ENCODE results near the gene ZBTB47.

DNA sequence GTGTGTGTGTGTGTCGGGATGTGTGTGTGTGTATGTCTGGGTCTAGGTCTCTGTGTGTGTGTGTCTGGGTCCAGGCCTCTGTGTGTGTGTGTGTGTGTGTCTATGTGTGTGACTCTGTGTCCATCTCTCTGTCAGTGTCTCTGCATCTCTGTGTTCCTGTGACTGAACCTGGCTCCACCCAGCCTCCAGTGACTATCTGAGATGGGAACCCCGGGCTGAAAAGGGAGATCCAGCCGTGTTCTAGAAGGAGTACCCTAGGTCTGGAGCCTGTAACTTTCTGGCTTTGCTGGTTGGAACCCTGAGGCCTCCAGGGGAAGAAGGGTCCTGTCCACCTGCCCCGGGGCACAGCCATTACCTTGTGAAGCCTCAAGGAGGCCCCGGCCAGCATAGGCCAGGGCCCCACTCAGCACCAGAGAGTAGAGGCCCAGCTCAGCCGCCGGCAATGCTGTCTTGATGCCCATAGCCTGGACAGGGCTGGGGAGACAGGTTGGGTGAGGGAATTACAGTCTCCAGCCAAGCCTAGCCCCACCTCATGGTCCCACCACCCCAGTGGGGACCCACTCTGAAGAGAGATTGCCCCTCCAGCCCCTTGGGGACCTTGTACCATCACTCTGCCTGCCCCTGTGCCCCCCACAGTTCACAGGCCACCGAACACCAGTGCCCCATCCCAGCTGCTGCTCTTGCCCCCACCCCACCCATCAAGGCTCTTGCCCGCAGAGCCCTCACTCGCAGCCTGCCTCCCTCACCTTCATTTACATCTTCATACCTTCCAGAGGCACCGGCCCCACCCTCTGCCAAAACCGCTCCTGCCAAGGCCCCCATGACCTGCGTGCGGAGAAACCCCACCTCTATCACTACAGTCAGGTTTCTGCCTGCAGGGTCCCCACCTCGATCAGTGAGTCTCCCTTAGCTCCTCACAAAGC lies 47.1 kb downstream of the ZBTB47 start:
- TF ChIP-seq, protein P1, sequence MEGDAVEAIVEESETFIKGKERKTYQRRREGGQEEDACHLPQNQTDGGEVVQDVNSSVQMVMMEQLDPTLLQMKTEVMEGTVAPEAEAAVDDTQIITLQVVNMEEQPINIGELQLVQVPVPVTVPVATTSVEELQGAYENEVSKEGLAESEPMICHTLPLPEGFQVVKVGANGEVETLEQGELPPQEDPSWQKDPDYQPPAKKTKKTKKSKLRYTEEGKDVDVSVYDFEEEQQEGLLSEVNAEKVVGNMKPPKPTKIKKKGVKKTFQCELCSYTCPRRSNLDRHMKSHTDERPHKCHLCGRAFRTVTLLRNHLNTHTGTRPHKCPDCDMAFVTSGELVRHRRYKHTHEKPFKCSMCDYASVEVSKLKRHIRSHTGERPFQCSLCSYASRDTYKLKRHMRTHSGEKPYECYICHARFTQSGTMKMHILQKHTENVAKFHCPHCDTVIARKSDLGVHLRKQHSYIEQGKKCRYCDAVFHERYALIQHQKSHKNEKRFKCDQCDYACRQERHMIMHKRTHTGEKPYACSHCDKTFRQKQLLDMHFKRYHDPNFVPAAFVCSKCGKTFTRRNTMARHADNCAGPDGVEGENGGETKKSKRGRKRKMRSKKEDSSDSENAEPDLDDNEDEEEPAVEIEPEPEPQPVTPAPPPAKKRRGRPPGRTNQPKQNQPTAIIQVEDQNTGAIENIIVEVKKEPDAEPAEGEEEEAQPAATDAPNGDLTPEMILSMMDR (IDR thresholded peaks at IDR 0.05): no peak
- TF ChIP-seq ZFX (IDR thresholded peaks at IDR 0.05; ENCODE audit: borderline replicate concordance): no peak
